ENCODE results near the gene CYTH4.

DNA sequence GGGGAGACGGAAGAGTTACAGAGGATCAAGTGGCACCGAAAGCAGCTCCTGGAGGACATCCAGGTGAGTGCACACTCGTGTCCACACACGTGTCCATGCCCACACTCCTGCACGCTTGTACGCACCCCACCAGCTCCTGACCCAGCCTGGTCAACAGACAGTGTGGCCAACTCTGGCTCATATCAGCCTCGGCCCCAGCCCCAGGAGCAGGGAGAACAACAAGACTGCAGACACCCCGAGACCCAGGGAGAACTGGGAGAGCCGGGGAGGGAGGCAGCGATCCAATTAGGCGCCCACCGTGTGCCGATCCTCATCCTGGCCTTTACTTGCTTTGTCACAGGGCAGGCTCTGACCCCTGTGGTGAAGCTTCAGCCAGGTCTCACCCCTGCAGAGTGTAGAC lies 10.3 kb downstream of the CYTH4 start:
- TF ChIP-seq NCOA5 (CRISPR knock-in tag; IDR thresholded peaks at IDR 0.05), result no peak
- no peak for TF ChIP-seq NR2C2 (CRISPR knock-in tag; IDR thresholded peaks at IDR 0.05; ENCODE audit: borderline replicate concordance)
- TF ChIP-seq, protein P1, sequence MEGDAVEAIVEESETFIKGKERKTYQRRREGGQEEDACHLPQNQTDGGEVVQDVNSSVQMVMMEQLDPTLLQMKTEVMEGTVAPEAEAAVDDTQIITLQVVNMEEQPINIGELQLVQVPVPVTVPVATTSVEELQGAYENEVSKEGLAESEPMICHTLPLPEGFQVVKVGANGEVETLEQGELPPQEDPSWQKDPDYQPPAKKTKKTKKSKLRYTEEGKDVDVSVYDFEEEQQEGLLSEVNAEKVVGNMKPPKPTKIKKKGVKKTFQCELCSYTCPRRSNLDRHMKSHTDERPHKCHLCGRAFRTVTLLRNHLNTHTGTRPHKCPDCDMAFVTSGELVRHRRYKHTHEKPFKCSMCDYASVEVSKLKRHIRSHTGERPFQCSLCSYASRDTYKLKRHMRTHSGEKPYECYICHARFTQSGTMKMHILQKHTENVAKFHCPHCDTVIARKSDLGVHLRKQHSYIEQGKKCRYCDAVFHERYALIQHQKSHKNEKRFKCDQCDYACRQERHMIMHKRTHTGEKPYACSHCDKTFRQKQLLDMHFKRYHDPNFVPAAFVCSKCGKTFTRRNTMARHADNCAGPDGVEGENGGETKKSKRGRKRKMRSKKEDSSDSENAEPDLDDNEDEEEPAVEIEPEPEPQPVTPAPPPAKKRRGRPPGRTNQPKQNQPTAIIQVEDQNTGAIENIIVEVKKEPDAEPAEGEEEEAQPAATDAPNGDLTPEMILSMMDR (CRISPR knock-in tag; IDR thresholded peaks at IDR 0.05), result no peak
- no peak for TF ChIP-seq EP300 (IDR thresholded peaks at IDR 0.05; ENCODE audit: low read depth in 2 of 2, low read length in 2 of 2)
- no peak for TF ChIP-seq EP300 (CRISPR knock-in tag; IDR thresholded peaks at IDR 0.05; ENCODE audit: borderline replicate concordance)
- TF ChIP-seq, protein P2, sequence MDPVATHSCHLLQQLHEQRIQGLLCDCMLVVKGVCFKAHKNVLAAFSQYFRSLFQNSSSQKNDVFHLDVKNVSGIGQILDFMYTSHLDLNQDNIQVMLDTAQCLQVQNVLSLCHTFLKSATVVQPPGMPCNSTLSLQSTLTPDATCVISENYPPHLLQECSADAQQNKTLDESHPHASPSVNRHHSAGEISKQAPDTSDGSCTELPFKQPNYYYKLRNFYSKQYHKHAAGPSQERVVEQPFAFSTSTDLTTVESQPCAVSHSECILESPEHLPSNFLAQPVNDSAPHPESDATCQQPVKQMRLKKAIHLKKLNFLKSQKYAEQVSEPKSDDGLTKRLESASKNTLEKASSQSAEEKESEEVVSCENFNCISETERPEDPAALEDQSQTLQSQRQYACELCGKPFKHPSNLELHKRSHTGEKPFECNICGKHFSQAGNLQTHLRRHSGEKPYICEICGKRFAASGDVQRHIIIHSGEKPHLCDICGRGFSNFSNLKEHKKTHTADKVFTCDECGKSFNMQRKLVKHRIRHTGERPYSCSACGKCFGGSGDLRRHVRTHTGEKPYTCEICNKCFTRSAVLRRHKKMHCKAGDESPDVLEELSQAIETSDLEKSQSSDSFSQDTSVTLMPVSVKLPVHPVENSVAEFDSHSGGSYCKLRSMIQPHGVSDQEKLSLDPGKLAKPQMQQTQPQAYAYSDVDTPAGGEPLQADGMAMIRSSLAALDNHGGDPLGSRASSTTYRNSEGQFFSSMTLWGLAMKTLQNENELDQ (CRISPR knock-in tag; IDR thresholded peaks at IDR 0.05; ENCODE audit: borderline replicate concordance), result no peak
- TF ChIP-seq, protein P3, sequence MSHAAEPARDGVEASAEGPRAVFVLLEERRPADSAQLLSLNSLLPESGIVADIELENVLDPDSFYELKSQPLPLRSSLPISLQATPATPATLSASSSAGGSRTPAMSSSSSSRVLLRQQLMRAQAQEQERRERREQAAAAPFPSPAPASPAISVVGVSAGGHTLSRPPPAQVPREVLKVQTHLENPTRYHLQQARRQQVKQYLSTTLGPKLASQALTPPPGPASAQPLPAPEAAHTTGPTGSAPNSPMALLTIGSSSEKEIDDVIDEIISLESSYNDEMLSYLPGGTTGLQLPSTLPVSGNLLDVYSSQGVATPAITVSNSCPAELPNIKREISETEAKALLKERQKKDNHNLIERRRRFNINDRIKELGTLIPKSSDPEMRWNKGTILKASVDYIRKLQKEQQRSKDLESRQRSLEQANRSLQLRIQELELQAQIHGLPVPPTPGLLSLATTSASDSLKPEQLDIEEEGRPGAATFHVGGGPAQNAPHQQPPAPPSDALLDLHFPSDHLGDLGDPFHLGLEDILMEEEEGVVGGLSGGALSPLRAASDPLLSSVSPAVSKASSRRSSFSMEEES (CRISPR knock-in tag; IDR thresholded peaks at IDR 0.05), result no peak
- TF ChIP-seq SP1 (IDR thresholded peaks at IDR 0.05), result no peak
- TF ChIP-seq SP1 (CRISPR knock-in tag; IDR thresholded peaks at IDR 0.05), result no peak
- TF ChIP-seq GATA4 (IDR thresholded peaks at IDR 0.05; ENCODE audit: borderline replicate concordance, low read depth), result no peak
- TF ChIP-seq, protein P4, sequence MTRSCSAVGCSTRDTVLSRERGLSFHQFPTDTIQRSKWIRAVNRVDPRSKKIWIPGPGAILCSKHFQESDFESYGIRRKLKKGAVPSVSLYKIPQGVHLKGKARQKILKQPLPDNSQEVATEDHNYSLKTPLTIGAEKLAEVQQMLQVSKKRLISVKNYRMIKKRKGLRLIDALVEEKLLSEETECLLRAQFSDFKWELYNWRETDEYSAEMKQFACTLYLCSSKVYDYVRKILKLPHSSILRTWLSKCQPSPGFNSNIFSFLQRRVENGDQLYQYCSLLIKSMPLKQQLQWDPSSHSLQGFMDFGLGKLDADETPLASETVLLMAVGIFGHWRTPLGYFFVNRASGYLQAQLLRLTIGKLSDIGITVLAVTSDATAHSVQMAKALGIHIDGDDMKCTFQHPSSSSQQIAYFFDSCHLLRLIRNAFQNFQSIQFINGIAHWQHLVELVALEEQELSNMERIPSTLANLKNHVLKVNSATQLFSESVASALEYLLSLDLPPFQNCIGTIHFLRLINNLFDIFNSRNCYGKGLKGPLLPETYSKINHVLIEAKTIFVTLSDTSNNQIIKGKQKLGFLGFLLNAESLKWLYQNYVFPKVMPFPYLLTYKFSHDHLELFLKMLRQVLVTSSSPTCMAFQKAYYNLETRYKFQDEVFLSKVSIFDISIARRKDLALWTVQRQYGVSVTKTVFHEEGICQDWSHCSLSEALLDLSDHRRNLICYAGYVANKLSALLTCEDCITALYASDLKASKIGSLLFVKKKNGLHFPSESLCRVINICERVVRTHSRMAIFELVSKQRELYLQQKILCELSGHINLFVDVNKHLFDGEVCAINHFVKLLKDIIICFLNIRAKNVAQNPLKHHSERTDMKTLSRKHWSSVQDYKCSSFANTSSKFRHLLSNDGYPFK (CRISPR knock-in tag; IDR thresholded peaks at IDR 0.05; ENCODE audit: borderline replicate concordance), result no peak
- TF ChIP-seq POLR2A (IDR thresholded peaks at IDR 0.05; ENCODE audit: insufficient read depth in 1 of 2, low read depth in 2 of 2, low read length in 2 of 2), result no peak
